Glutamatergic neuron (in vitro differentiated cells): ENCODE measurements around the gene EDA. TPM values are rescaled to one million over a fixed set of nuclear protein-coding genes. Genes with fewer than 3 reads are reported as not detected.

Experiments
- DNase-seq: peaks from one replicate; pipeline ENCODE4 v3.0.0; 2022
- H3K27ac Mint-ChIP-seq: one replicate; pipeline ENCODE4 v1.8.0; 2020; ENCODE audit warnings: mild to moderate bottlenecking, mixed read lengths, inconsistent platforms; ENCODE audit not compliant: unreplicated experiment
- H3K27me3 Mint-ChIP-seq: one replicate; pipeline ENCODE4 v1.8.0; 2020; ENCODE audit warnings: mild to moderate bottlenecking, moderate library complexity, mixed read lengths, inconsistent platforms; ENCODE audit not compliant: unreplicated experiment
- H3K36me3 Mint-ChIP-seq: one replicate; pipeline ENCODE4 v1.8.0; 2020; ENCODE audit warnings: mild to moderate bottlenecking, mixed read lengths, inconsistent platforms; ENCODE audit not compliant: unreplicated experiment
- H3K4me1 Mint-ChIP-seq: one replicate; pipeline ENCODE4 v1.8.0; 2020; ENCODE audit warnings: mild to moderate bottlenecking, low read depth, mixed read lengths, inconsistent platforms; ENCODE audit not compliant: unreplicated experiment
- H3K4me3 Mint-ChIP-seq: one replicate; pipeline ENCODE4 v1.8.0; 2020; ENCODE audit warnings: mild to moderate bottlenecking, mixed read lengths, inconsistent platforms; ENCODE audit not compliant: unreplicated experiment
- H3K9me3 Mint-ChIP-seq: one replicate; pipeline ENCODE4 v1.8.0; 2020; ENCODE audit warnings: mild to moderate bottlenecking, moderate library complexity, mixed read lengths, inconsistent platforms; ENCODE audit not compliant: unreplicated experiment
- CTCF ChIP-seq: fragments of 200-600 bp; sonication (generic); IDR thresholded peaks from one replicate; pipeline ENCODE4 v1.5.0; 2021; ENCODE audit not compliant: partially characterized antibody, unreplicated experiment
- total RNA-seq: library from RNA; stranded (reverse); fragmentation: NEBNext Ultra II Directional; extraction: Animal tissue kit (Norgen Biotek cat#: 25700); gene quantifications from one replicate; pipeline ENCODE4 v1.2.1, GENCODE V29; 2021; ENCODE audit not compliant: unreplicated experiment

The EDA gene
- total RNA-seq, 1 donor from 2014 or later = 1.7 TPM

GRCh38 chrX:69896046-69896445, 280.1 kb downstream of the EDA start:
- no peak overlapping the region for H3K4me3 Mint-ChIP-seq

GRCh38 chrX:69900491-69900890, 284.6 kb downstream of the EDA start:
- Mint-ChIP-seq H3K27me3 (no peaks in the 10 kb centered on the region), H3K36me3 (no peaks in the 10 kb centered on the region), H3K4me3 (no peak overlapping the region), H3K4me1 (peaks cover 3% of the 10 kb centered on the region), H3K27ac (no peak overlapping the region), H3K9me3 (no peaks in the 10 kb centered on the region)
- no peak for DNase-seq
- TF ChIP-seq CTCF = no peak

More at GRCh38 chrX:69896046-69896445, 280.1 kb downstream of the EDA start:
- H3K27me3 Mint-ChIP-seq = no peaks in the 10 kb centered on the region
- no peak for TF ChIP-seq CTCF
- H3K27ac Mint-ChIP-seq = no peak overlapping the region
- no peak for DNase-seq
- no peaks in the 10 kb centered on the region for H3K9me3 Mint-ChIP-seq
- H3K36me3 Mint-ChIP-seq = no peaks in the 10 kb centered on the region
- H3K4me1 Mint-ChIP-seq = peaks cover 3% of the 10 kb centered on the region

GRCh38 chrX:69906447-69906846, 290.5 kb downstream of the EDA start:
- no peaks in the 10 kb centered on the region for H3K27me3 Mint-ChIP-seq
- TF ChIP-seq CTCF = no peak
- H3K4me1 Mint-ChIP-seq = peaks cover 1% of the 10 kb centered on the region
- H3K4me3 Mint-ChIP-seq = no peak overlapping the region
- H3K27ac Mint-ChIP-seq = no peak overlapping the region
- H3K9me3 Mint-ChIP-seq = no peaks in the 10 kb centered on the region
- no peaks in the 10 kb centered on the region for H3K36me3 Mint-ChIP-seq
- no peak for DNase-seq

GRCh38 chrX:69914781-69915180, 298.9 kb downstream of the EDA start:
- DNase-seq = no peak
- Mint-ChIP-seq H3K36me3 (no peaks in the 10 kb centered on the region), H3K4me1 (no peaks in the 10 kb centered on the region), H3K9me3 (no peaks in the 10 kb centered on the region), H3K4me3 (no peak overlapping the region), H3K27me3 (no peaks in the 10 kb centered on the region), H3K27ac (no peak overlapping the region)
- TF ChIP-seq CTCF = no peak

GRCh38 chrX:69919749-69920148, 303.8 kb downstream of the EDA start:
- Mint-ChIP-seq H3K4me3 (no peak overlapping the region), H3K4me1 (no peaks in the 10 kb centered on the region), H3K27me3 (no peaks in the 10 kb centered on the region), H3K27ac (no peak overlapping the region), H3K9me3 (no peaks in the 10 kb centered on the region), H3K36me3 (no peaks in the 10 kb centered on the region)
- TF ChIP-seq CTCF = no peak
- no peak for DNase-seq
